ENCODE data around the gene RFC2. TPM values are rescaled to one million over a fixed set of nuclear protein-coding genes. Genes with fewer than 3 reads are reported as not detected.
A peak's percentile ranks its signal among the peaks of the same experiment; 100 is the strongest.
"Not testable (repeated sequence)": the region's sequence is repeated elsewhere in the genome, so short reads cannot be mapped to it uniquely, and the experiment has no call there.

Gene RFC2
- total RNA-seq, 2 experiments from 2014 or later = 77.4 to 79.2 TPM

- H4K20me1 ChIP-seq (ENCODE audit: insufficient read depth, low read length) = no peaks in the 10 kb centered on the region
- no peak overlapping the region for H2AFZ ChIP-seq (ENCODE audit: low read length)
- peaks cover 65% of the 10 kb centered on the region for H3K4me1 ChIP-seq (ENCODE audit: insufficient read depth, low read length, poor library complexity, severe bottlenecking)
- DNase-seq (ENCODE audit: low spot score) = no peak
- peak overlapping the region; percentile 6 for H3K27ac ChIP-seq (ENCODE audit: low read depth, low read length, poor library complexity, severe bottlenecking)
- 0 out of 2 replicates have a peak, but pooled peaks cover 3% of the 10 kb centered on the region for H3K36me3 ChIP-seq (ENCODE audit: insufficient read depth, low read length)
- H3K9me3 ChIP-seq (ENCODE audit: low read length) = no peaks in the 10 kb centered on the region
- CTCF ChIA-PET (ENCODE audit: unreplicated experiment) = no interaction called here
- H3K79me2 ChIP-seq (ENCODE audit: insufficient read depth, low read depth, low read length) = peaks cover 9% of the 10 kb centered on the region; the same call in 1 of the 2 replicates
- no peaks in the 10 kb centered on the region for H3K9me2 ChIP-seq (ENCODE audit: insufficient read depth, low read length)
- BruUV-seq (replicated peaks) = no TSS peak
- TF ChIP-seq CTCF (conservative IDR thresholded peaks at IDR 0.05; ENCODE audit: low read length) = no peak
- no peak for TF ChIP-seq EZH2phosphoT487 (IDR thresholded peaks at IDR 0.05; ENCODE audit: borderline replicate concordance, low read depth, low read length)
- peak overlapping the region; percentile 4; the same call in 1 of the 2 replicates for H3K4me2 ChIP-seq (ENCODE audit: low read length)
- POLR2A ChIA-PET = interaction anchor here (1.3 to 1.4 kb wide), 2 partner anchors 8 to 90 kb away, joined by 3 read pairs; no protein-coding TSS in a partner anchor
- no peak overlapping the region for H3K4me3 ChIP-seq (ENCODE audit: low read depth, low read length, poor library complexity, severe bottlenecking)
- intact Hi-C loops (cut with micrococcal nuclease; ENCODE audit: unreplicated experiment) = loop anchor here (10.0 kb wide), 1 partner anchor 252 kb away; no protein-coding TSS in a partner anchor
Observed at GRCh38 chr7:74212661-74213060, 41.5 kb downstream of the RFC2 start.

GRCh38 chr7:74208241-74208640 lies 46.0 kb downstream of the RFC2 start:
- BruUV-seq (replicated peaks); H4K20me1 ChIP-seq (ENCODE audit: insufficient read depth, low read length); H3K79me2 ChIP-seq (ENCODE audit: insufficient read depth, low read depth, low read length); CTCF ChIA-PET (ENCODE audit: unreplicated experiment); intact Hi-C loops (cut with micrococcal nuclease; ENCODE audit: unreplicated experiment); H3K27ac ChIP-seq (ENCODE audit: low read depth, low read length, poor library complexity, severe bottlenecking); H2AFZ ChIP-seq (ENCODE audit: low read length); H3K9me2 ChIP-seq (ENCODE audit: insufficient read depth, low read length); H3K9me3 ChIP-seq (ENCODE audit: low read length); DNase-seq (ENCODE audit: low spot score); H3K4me2 ChIP-seq (ENCODE audit: low read length); H3K4me3 ChIP-seq (ENCODE audit: low read depth, low read length, poor library complexity, severe bottlenecking); H3K36me3 ChIP-seq (ENCODE audit: insufficient read depth, low read length): not testable (repeated sequence)
- POLR2A ChIA-PET = interaction anchor here (0.7 to 1.2 kb wide), 4 partner anchors 9 to 80 kb away, joined by 3 to 5 read pairs (median 4); no protein-coding TSS in a partner anchor
- H3K4me1 ChIP-seq (ENCODE audit: insufficient read depth, low read length, poor library complexity, severe bottlenecking) = peaks cover 60% of the 10 kb centered on the region

- H3K27ac ChIP-seq (ENCODE audit: low read depth, low read length, poor library complexity, severe bottlenecking) = no peak overlapping the region
- no peak overlapping the region for H3K4me2 ChIP-seq (ENCODE audit: low read length)
- H3K9me3 ChIP-seq (ENCODE audit: low read length) = no peaks in the 10 kb centered on the region
- H3K4me1 ChIP-seq (ENCODE audit: insufficient read depth, low read length, poor library complexity, severe bottlenecking) = peaks cover 57% of the 10 kb centered on the region
- no peaks in the 10 kb centered on the region; the same call in 1 of the 2 replicates for H3K36me3 ChIP-seq (ENCODE audit: insufficient read depth, low read length)
- no peak overlapping the region for H2AFZ ChIP-seq (ENCODE audit: low read length)
- H4K20me1 ChIP-seq (ENCODE audit: insufficient read depth, low read length) = no peaks in the 10 kb centered on the region
- intact Hi-C loops (cut with micrococcal nuclease; ENCODE audit: unreplicated experiment) = loop anchor here (2.0 kb wide), 1 partner anchor 59 kb away; no protein-coding TSS in a partner anchor
- DNase-seq (ENCODE audit: low spot score) = no peak
- ChIA-PET CTCF (ENCODE audit: unreplicated experiment) (interaction anchor here (2.8 kb wide), 1 partner anchor 193 kb away, joined by 27 read pairs; no protein-coding TSS in a partner anchor), POLR2A (interaction anchor here (1.0 to 1.2 kb wide), 4 partner anchors 10 to 80 kb away, joined by 3 to 5 read pairs (median 4); no protein-coding TSS in a partner anchor)
- no peak overlapping the region for H3K4me3 ChIP-seq (ENCODE audit: low read depth, low read length, poor library complexity, severe bottlenecking)
- H3K9me2 ChIP-seq (ENCODE audit: insufficient read depth, low read length) = no peaks in the 10 kb centered on the region
- TF ChIP-seq EZH2phosphoT487 (IDR thresholded peaks at IDR 0.05; ENCODE audit: borderline replicate concordance, low read depth, low read length) (no peak), CTCF (conservative IDR thresholded peaks at IDR 0.05; ENCODE audit: low read length) (no peak)
- peaks cover 9% of the 10 kb centered on the region; the same call in 1 of the 2 replicates for H3K79me2 ChIP-seq (ENCODE audit: insufficient read depth, low read depth, low read length)
- no TSS peak for BruUV-seq (replicated peaks)
Observed at GRCh38 chr7:74207586-74207985, 46.6 kb downstream of the RFC2 start.

All from OCI-LY7 (cell line).